GM12892 (cell line): ENCODE results near the gene CRYZ.

Source experiments
- POLR2A ChIP-seq: IDR thresholded peaks from 2 replicates; pipeline ENCODE4 v1.6.1; 2011; ENCODE audit warnings: low read depth, low read length, control low read depth
- POLR2AphosphoS5 ChIP-seq: IDR thresholded peaks from 2 replicates; pipeline ENCODE4 v1.6.1; 2011; ENCODE audit warnings: low read depth, low read length, control low read depth

GRCh38 chr1:74690364-74690696, 42.5 kb downstream of the CRYZ start:
- TF ChIP-seq POLR2A = no peak
- no peak for TF ChIP-seq POLR2AphosphoS5
